GM18868 (cell line): Measurements from ENCODE around the gene TNFRSF11A.

ENCODE experiments used
- ATAC-seq: cut with Tn5 transposase; IDR thresholded peaks from one replicate; pipeline ENCODE4 v1.9.1; 2021; ENCODE audit warnings: mild to moderate bottlenecking, moderate library complexity; ENCODE audit not compliant: unreplicated experiment

The TNFRSF11A gene

DNA sequence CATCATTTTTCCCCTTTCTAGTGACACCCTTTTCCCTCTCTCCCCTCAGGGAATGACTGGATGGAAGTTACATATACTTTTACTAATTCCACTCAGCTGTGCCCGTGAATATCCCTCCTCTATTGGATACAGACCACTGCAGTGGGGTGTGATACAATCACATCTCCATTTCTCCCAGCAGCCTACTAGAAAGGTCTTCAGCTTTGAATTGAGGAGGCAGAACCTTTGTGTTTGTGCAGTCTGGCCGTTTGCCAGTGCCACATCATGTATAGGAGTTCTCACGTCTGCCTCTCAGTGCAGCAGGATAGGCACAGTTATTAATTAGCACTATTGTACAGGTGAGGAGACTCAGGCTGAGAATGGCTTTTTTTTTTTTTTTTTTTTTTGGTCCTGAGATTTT lies 16.4 kb downstream of the TNFRSF11A start:
- no peak for ATAC-seq

DNA sequence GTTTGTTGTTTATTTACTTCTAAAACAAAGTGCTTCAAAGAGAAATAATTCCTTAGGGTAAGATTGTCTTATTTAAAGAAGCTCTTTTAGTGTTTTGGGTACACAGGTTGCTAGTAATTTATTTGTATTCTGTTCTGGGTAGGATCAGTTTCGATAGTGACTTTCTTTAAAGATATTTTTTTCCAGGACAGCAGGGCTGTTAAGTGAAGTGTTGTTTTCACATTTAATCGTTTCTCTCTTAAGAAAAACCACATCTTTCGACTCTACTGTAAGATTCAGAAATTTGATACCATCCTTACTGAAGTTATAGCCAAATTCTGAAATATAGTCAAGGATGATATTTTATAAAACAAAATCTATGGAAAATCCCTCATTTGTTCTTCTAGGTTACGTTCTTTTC lies 17.8 kb downstream of the TNFRSF11A start:
- ATAC-seq = no peak

DNA sequence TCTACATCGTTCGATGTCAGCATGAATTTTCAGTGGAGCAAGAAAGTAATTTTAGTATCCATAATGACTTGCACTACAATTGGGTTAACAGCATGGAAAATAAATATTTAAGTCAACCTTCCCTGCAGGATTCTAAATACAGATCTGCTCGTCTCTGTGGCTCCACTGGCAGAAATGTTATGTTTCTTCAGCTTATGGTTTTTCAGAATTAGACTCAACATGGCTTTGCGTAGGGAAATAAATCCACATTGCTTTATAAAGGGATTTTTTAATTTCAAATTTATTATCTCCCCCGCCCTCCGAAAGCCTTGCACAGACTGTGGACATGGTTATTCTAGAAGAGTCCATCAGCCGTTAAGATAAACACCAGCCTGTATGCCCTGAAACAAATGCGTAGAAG lies 18.2 kb downstream of the TNFRSF11A start:
- no peak for ATAC-seq

DNA sequence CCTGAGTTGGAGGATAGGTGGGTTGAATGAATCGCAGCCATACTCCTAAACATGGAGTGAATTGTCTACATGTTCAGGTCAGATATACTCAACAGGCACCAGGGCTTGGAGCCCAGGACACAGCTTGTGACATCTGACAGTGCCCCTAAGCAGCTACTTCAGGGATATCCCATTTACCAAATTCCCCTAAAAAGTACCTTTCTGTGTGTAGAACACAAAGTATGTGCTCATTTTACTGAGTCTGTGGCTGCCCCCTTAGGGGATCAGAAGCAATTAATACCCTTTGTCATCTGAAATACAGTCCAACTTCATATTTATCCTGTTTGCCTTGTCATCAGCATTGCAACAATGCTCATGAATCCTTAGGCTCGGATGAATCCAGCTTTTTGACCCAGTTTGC lies 20.8 kb downstream of the TNFRSF11A start:
- no peak for ATAC-seq

DNA sequence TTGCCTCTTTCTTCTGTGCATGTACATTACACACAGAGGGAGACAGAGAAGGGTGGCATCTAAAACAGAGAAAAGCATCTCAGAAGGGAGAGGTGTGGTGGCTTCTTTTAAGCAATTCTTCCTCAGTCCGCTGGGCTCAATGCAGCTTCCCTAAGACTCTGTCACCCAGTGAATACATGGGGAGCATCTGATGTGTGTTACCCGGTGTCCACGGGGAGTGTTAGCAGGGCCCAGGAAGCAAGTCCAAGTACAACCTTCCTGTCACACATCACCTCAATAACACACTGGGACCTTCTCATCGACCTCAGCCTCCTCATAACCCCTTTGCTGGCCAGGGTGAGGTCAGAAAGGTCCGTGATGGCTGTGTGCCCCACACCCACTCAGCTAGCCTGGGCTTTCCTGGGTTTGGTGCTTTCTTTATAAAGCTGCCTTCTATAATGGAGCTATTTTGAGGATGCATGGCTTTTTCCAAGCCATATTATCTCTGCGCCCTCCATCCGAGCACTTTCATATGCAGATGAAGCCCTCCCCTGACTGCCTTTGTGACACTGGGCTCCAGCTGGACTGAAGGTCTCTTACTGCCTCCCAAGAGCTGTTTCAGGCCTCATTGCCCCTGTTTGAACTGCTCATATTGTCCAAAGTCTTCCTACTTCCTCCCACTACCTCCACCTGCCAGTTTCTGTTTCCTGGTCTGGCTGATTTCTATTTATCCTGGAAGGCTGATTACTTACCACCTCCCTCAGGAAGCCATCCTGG lies 21.4 kb downstream of the TNFRSF11A start:
- ATAC-seq = peak; percentile 7

DNA sequence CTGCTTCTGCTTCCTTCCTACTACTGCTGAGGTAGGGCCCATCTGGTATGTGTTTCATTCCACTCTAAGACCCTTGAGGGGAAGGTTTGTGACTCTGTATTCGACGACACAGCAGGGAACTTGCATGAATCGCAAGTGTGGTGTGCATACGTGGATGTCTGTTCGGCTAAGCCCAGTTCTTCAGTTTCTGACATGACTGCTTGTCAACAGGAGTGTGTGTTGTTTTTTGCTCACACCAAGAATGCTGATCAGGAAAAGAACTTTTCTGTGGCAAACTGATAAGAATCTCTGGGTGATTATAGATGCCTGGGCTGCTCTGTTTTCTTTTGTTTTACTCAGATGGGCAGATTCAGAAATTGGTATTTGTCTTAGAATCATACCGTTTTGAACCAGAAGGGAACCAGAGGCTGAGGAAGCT lies 22.0 kb downstream of the TNFRSF11A start:
- ATAC-seq = peak; percentile 34

DNA sequence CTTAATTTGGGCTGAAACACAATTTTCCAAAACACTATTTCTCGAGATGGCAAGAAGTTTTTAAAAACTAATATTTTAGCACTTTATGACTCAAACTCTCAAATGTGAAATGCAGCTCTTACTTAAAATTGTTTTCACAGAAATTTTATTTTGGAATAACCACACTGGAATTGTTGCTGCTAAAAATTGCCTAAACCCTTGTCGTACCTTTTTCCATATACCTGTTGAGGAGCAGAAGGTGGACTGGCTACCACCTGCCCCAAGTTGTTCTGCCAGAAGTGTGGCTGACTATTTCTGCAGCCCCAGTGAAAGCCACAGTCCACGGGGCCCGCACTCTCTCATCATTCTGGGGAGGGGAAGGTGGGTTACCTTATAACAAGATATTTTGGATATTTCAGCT lies 23.4 kb downstream of the TNFRSF11A start:
- ATAC-seq = no peak

DNA sequence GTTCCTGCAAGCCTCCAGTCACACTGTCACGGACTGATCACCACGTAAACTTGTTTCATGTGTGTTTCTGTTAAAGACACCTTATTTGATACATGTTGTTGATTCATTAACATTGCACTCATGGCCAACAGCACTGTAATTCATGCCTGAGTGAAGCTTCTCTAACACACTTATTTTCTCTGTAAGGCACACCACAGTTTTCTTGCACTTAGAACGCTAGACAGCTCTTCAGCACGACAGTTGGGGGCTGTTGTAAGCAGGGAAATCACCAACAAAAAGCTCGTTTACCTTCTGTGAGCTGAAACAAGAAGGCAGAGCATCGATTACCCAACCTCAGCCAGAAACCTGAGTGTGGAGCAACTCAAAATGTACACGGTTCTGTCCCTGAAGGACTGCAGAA lies 28.1 kb downstream of the TNFRSF11A start:
- no peak for ATAC-seq

DNA sequence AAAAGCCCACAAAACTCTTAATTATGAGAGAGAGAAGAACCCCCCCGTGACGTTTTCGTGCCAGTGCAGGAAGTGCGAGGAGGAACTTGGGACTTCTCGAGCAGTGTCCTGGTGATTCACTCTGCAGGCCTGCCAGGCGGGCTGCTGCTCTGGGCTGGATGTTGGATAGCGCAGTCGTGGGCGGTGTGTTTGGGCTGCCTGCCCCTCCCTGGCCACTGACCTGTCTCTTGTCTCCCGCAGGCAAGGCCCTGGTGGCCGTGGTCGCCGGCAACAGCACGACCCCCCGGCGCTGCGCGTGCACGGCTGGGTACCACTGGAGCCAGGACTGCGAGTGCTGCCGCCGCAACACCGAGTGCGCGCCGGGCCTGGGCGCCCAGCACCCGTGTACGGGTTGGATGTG lies 29.0 kb downstream of the TNFRSF11A start:
- ATAC-seq = no peak

DNA sequence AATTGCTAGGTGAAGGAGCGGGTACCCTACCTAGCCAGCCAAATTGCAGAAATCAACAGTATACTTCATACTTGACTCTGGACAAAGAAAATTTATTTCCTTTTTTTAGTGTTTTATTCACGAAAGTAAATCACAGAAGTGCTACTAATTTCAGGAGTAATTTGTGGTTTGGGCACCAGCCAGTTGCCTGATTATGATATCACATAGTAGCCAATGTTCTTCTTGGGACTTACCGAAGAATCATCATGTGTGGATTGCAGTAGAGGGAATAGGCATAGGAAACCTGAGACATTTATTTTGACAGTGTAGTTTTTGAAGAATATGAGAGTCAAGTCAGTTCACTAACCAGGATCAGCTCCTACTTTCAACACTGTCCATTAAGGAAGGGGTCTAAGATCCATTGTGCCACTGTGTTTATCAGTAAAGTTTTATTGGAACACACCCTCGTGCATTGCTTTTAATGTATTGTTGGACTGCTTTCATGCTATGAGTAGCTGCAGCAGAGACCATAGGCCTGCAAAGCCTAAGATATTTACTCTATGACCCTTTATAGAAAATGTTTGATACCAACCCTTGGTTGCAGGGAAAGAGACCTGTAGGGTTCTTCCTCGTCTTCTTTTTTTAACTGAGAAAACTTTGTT lies 32.1 kb downstream of the TNFRSF11A start:
- peak; percentile 86 for ATAC-seq

DNA sequence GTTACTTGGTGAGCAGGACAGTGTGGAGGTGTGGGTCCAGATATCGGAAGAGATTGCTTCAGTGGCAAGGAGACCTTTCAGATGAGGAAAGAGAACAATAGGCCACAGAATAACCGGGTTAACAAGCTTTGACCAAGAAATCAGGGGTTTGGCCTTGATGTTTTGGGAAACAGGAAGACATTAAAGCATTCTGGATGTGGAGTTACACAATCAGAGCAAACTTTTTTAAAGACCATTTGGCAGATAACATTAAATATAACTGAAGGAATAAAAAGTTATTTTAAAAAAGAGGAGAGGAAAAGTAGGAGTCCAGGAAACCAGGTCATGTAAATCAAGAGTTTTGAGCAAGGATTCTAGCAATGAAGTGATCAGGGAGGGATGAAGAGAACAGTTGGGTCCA lies 35.7 kb downstream of the TNFRSF11A start:
- no peak for ATAC-seq

DNA sequence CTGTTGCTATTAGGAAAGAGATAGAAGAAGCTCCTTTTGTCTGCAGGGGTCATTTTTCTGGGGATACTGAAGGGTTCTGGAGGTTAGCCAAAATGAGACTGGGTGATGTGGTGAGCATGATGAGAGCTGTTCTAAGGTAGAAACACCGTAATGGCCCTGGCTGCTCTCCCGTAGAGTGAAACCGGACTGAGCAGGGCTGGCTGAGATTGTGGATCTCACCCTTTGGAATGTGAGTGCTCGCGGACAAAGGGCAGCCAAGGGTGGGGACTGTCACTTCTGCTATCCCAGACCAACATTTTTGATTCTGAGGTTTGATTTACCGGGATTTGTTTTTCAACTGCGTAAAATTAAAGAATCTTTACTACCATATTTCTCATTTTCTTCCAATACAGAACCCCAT lies 36.2 kb downstream of the TNFRSF11A start:
- no peak for ATAC-seq

DNA sequence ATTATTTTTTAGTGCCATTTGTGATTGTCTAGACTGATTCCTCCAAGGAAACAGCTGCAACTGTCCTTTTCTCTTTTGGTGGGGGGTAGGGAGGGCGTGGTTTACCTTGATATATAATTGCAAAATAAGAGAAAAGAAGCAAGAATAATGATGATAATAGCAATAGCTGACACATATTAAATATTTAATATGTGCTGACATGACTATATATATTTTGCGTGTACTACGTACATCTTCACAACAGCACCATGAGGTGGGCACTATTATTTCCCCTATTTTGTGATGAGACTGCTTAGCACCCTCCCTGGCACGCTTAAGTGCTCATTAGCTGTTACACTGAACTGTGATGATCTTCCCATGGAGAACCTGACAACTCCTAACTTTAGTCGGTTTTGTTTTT lies 39.4 kb downstream of the TNFRSF11A start:
- no peak for ATAC-seq

DNA sequence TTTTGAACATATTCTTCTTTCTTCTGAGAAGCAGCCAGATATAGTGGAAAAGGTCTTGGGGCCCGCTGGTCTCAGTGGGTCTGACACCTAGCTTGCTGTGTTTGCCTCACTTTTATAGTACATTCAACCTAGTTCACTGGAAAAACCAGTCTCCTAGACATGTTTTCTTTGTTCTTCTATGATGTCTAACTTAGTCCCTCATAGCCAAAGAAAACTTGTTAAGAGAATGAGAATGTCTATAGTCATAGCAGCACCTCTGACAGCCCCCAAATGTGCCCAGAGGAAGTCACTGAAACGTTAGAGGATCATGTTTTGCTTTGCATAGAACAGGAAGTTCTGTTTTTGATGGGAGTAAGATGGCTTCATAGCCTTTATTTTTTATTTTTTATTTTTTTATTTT lies 40.3 kb downstream of the TNFRSF11A start:
- ATAC-seq = no peak

DNA sequence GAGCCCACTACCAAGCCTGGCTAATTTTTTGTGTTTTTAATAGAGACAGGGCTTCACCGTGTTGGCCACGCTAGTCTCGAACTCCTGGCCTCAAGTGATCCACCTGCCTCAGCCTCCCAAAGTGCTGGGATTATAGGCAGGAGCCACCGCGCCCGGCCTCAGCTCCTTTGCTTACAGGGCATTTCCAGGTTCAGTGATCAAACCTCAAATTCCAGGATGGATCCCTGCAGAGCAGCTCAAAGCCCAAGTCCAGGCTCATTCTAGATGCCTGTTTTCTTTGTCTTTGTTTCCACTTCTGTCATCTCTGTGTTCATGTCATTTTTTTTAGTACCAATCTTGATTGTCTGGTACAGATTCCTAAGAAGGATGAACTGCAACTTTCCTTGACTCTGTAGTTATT lies 41.9 kb downstream of the TNFRSF11A start:
- no peak for ATAC-seq

DNA sequence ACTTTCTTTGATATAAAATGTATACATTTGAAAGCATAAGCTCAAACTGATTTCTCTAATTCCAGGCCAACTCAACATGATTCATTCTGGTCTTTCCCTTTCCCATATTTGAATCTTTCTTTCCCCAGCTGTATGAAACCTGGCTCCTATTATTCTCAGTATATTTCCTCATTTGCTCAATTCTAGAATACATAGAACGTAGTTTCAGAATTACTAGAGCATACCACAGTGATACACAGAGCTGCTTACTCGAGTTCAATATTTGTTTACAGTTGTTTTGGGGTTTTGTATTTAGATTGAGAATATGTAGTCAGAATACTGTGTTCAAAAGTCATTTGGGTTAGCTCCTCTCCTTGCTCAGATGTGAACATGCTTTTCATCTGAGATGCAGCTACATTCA lies 43.0 kb downstream of the TNFRSF11A start:
- ATAC-seq = peak; percentile 64

DNA sequence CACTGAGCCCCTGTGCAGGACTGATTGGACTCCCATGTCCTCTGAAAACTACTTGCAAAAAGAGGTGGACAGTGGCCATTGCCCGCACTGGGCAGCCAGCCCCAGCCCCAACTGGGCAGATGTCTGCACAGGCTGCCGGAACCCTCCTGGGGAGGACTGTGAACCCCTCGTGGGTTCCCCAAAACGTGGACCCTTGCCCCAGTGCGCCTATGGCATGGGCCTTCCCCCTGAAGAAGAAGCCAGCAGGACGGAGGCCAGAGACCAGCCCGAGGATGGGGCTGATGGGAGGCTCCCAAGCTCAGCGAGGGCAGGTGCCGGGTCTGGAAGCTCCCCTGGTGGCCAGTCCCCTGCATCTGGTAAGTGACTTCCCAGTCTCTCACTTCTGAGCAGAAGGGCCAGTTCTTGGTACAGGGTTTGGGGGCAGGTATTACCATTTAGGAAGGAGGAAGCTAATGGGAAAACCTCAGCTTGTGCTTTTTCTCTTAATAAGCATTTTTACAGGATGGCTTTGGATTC lies 44.1 kb downstream of the TNFRSF11A start:
- no peak for ATAC-seq

DNA sequence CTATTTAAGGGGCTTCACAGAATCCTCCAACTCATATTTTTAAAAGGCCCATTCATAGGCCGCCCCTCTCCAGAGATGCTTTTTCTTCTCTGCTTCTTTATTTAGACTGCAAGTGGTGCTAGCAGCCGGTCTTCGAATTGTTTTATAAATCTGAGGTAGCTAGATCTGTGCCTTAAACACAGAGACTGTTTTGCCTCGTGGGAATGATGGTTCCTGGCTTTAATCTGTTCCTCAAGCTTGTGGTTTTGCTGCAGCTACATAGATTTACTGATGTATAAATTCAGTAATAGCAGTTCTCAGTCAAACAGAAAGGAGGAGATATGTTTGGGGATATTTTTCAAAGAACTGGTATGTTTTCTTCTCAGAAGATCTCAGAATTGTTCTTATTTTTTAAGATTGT lies 45.3 kb downstream of the TNFRSF11A start:
- ATAC-seq = no peak

DNA sequence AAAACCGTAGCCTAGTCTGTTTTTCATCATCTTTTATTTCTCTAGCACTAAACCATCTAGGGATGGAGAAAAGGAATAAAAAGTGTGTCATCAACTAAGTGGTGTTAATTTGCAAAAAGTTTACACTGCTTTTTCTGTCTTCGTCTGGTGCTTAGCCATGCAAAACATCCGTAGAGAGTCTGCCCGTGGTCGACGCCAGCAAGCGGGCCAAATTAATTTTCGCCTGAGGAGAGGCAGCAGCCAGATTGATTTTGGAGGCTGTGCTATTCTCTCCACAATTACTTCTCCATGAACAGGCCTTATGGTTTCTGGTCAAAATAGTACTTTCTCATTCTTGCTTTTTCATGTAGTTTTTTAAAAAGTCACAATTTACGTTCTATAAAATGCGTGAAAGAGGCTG lies 46.3 kb downstream of the TNFRSF11A start:
- no peak for ATAC-seq

DNA sequence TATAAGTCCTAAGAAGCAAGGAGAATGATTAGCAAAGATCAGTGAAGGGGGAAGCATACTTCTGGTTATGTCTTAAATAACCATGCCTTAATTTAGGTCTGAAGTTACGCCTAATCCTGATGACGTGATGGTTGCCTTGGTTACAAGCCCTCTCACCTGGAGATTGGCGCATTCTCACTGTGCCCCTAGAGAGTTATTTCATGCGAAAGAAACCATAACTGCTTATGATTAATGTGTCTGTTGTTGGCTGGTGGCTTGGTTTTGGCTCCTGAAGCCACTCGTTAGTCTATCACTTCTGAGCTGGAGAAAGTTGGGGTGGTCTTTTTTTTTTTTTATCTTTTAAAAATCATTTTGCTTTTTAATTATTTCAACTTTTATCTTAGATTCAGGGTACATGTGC lies 47.0 kb downstream of the TNFRSF11A start:
- ATAC-seq = peak; percentile 76

DNA sequence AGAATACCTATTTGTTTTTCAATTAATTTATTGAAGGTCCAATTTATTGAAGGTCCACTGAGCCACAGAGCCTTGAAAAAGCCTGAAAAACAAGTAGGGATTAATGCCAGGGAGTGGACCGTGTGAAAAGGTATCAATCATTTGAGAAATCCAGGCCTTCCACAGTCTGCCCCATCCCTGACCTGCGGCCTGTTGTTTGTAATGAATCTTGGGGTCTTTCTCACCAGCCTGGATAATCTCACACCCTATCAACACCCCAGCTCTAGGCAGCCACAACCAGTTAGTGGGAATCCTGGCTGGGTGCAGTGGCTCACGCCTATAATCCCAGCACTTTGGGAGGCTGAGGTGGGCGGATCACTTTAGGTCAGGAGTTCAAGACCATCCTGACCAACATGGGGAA lies 47.8 kb downstream of the TNFRSF11A start:
- no peak for ATAC-seq

DNA sequence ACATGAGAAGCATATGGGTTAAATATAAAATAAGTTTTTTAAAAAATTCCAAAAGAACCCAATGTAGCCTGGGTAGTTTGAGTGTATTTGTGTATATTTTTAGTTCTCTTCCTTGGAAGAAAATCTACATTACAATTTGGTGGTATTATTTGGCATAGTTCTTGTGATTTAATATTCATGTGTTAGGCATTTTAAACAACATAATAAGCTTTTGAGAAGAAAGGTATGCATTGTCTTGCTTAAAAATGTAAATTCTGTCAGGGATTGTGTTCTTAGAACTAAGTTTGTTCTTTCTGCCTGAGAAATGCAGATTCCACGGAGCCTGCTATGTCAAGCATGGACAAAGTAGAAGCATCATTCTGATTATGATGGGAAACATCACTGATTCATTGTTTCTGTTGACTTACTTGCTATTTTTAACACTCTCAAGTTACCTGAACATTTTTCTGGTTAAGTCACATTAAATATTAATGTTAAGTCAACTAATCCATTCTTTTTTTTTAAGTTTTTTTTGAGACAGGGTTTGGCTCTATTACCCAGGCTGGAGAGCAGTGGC lies 49.4 kb downstream of the TNFRSF11A start:
- no peak for ATAC-seq
